ENCODE data around the gene EIF2B4.
"Not testable (repeated sequence)": the region's sequence is repeated elsewhere in the genome, so short reads cannot be mapped to it uniquely, and the experiment has no call there.

Gene EIF2B4

GRCh38 chr2:27336173-27336572 is 34.0 kb downstream of the EIF2B4 start:
- no peak for DNase-seq (ENCODE audit: low spot score)

GRCh38 chr2:27335311-27335710 is 34.8 kb downstream of the EIF2B4 start:
- no peak for DNase-seq (ENCODE audit: low spot score)

- no peak for DNase-seq (ENCODE audit: low spot score)
Measured at GRCh38 chr2:27324720-27325119, 45.4 kb downstream of the EIF2B4 start.

GRCh38 chr2:27323596-27324285 is 46.4 kb downstream of the EIF2B4 start:
- DNase-seq (ENCODE audit: low spot score): no peak

GRCh38 chr2:27322766-27323595 is 47.2 kb downstream of the EIF2B4 start, which contains the start of gene MPV17:
Gene MPV17, minus strand, starts transcription at chr2:27323097. Its CDS starts 580 bp downstream, at chr2:27322517.
- peak; percentile 91 for DNase-seq (ENCODE audit: low spot score)

- peak; percentile 22 for DNase-seq (ENCODE audit: low spot score)
Measured at GRCh38 chr2:27322301-27322765, 47.8 kb downstream of the EIF2B4 start.

- DNase-seq (ENCODE audit: low spot score): no peak
Measured at GRCh38 chr2:27320958-27321543, 49.1 kb downstream of the EIF2B4 start.

- DNase-seq (ENCODE audit: low spot score): not testable (repeated sequence)
Measured at GRCh38 chr2:27319839-27320238, 50.3 kb downstream of the EIF2B4 start.

GRCh38 chr2:27316655-27317412 is 53.3 kb downstream of the EIF2B4 start:
- DNase-seq (ENCODE audit: low spot score): no peak

- no peak for DNase-seq (ENCODE audit: low spot score)
Measured at GRCh38 chr2:27315122-27315521, 55.0 kb downstream of the EIF2B4 start.

- DNase-seq (ENCODE audit: low spot score): no peak
Measured at GRCh38 chr2:27314709-27315108, 55.4 kb downstream of the EIF2B4 start.

Data from activated CD4-positive, alpha-beta T cell treated with anti-CD3 and anti-CD28 coated beads, Interleukin-2, Interleukin-4, amounts not matched to agents 100 ng/mL and 50 ng/mL, durations not matched to agents 16 hours and 8 hours (primary cell).